Dedifferentiated amniotic fluid mesenchymal stem cell (primary cell): ENCODE data around the gene ITPR1.

Experiments
- DNase-seq: peaks from one replicate; pipeline ENCODE4 v3.0.0-alpha.2; 2016; ENCODE audit errors: extremely low spot score

ITPR1 gene

GRCh38 chr3:4782095-4782494 is 288.9 kb downstream of the ITPR1 start:
- DNase-seq, result no peak

GRCh38 chr3:4785551-4785950 is 292.4 kb downstream of the ITPR1 start:
- no peak for DNase-seq

GRCh38 chr3:4786431-4786830 is 293.3 kb downstream of the ITPR1 start:
- DNase-seq, result no peak

GRCh38 chr3:4791358-4791757 is 298.2 kb downstream of the ITPR1 start:
- no peak for DNase-seq

GRCh38 chr3:4793311-4793710 is 300.2 kb downstream of the ITPR1 start:
- DNase-seq, result no peak

GRCh38 chr3:4794331-4794730 is 301.2 kb downstream of the ITPR1 start:
- no peak for DNase-seq

- DNase-seq, result no peak
Measured at GRCh38 chr3:4794798-4795197, 301.6 kb downstream of the ITPR1 start.

- DNase-seq, result no peak
Measured at GRCh38 chr3:4795905-4796304, 302.8 kb downstream of the ITPR1 start.

GRCh38 chr3:4797201-4797705 is 304.1 kb downstream of the ITPR1 start:
- no peak for DNase-seq

GRCh38 chr3:4799266-4800256 is 306.4 kb downstream of the ITPR1 start:
- DNase-seq, result no peak

- DNase-seq, result no peak
Measured at GRCh38 chr3:4800595-4800994, 307.4 kb downstream of the ITPR1 start.

- no peak for DNase-seq
Measured at GRCh38 chr3:4801892-4802291, 308.7 kb downstream of the ITPR1 start.

- DNase-seq, result no peak
Measured at GRCh38 chr3:4802903-4803302, 309.8 kb downstream of the ITPR1 start.

- no peak for DNase-seq
Measured at GRCh38 chr3:4804161-4805058, 311.3 kb downstream of the ITPR1 start.

GRCh38 chr3:4805662-4806061 is 312.5 kb downstream of the ITPR1 start:
- no peak for DNase-seq

GRCh38 chr3:4806535-4807108 is 313.5 kb downstream of the ITPR1 start:
- no peak for DNase-seq

- no peak for DNase-seq
Measured at GRCh38 chr3:4807381-4808280, 314.5 kb downstream of the ITPR1 start.

GRCh38 chr3:4808637-4809036 is 315.5 kb downstream of the ITPR1 start:
- DNase-seq, result no peak

GRCh38 chr3:4809922-4810321 is 316.8 kb downstream of the ITPR1 start:
- DNase-seq, result no peak

GRCh38 chr3:4812591-4812990 is 319.4 kb downstream of the ITPR1 start:
- DNase-seq, result no peak

- no peak for DNase-seq
Measured at GRCh38 chr3:4813909-4814304, 320.8 kb downstream of the ITPR1 start.
